Activated naive CD8-positive, alpha-beta T cell treated with anti-CD3 and anti-CD28 coated beads, Interleukin-2, amount 10 ng/mL, durations not matched to agents 7 days and 5 days (primary cell): ENCODE results near the gene SLC16A4. TPM values are rescaled to one million over a fixed set of nuclear protein-coding genes. Genes with fewer than 3 reads are reported as not detected.

Experiments used
- ATAC-seq: fragments of 150-1000 bp; cut with Tn5 transposase; one replicate; pipeline ENCODE4 v1.10.0; 2021; ENCODE audit warnings: low read depth, moderate library complexity
- POLR2A ChIA-PET: fragments of 350-600 bp; sonication (Branson Sonifier 250); formaldehyde crosslinking; loops from one replicate; lab custom pipeline; 2021; ENCODE audit warnings: antibody characterized with exemption; lab: Charles Lee
- DNase-seq: peaks from one replicate; pipeline ENCODE4 v3.0.0; 2021
- H3K27ac Mint-ChIP-seq: one replicate; pipeline ENCODE4 v1.8.0; 2022; ENCODE audit warnings: mild to moderate bottlenecking, mixed read lengths
- H3K27me3 Mint-ChIP-seq: one replicate; pipeline ENCODE4 v1.8.0; 2022; ENCODE audit warnings: mild to moderate bottlenecking, moderate library complexity, mixed read lengths
- H3K36me3 Mint-ChIP-seq: one replicate; pipeline ENCODE4 v1.8.0; 2021; ENCODE audit warnings: mild to moderate bottlenecking, mixed read lengths
- H3K4me1 Mint-ChIP-seq: one replicate; pipeline ENCODE4 v1.8.0; 2021; ENCODE audit warnings: mixed read lengths
- H3K4me3 Mint-ChIP-seq: one replicate; pipeline ENCODE4 v1.8.0; 2022; ENCODE audit warnings: mild to moderate bottlenecking, moderate library complexity, mixed read lengths
- H3K9me3 Mint-ChIP-seq: one replicate; pipeline ENCODE4 v1.8.0; 2021; ENCODE audit warnings: mixed read lengths
- total RNA-seq, 2 experiments: library from RNA; stranded (reverse); gene quantifications; one replicate each; pipeline ENCODE4 v1.2.3, GENCODE V29; 2021

The SLC16A4 gene
- total RNA-seq, 2 experiments from 2014 or later: 0.23 to 0.33 TPM

- Mint-ChIP-seq H3K4me3 (no peak overlapping the region), H3K27me3 (no peaks in the 10 kb centered on the region), H3K36me3 (peaks cover 29% of the 10 kb centered on the region), H3K27ac (no peak overlapping the region), H3K9me3 (no peaks in the 10 kb centered on the region), H3K4me1 (peaks cover 5% of the 10 kb centered on the region)
- ATAC-seq (no peak), DNase-seq (no peak)
- POLR2A ChIA-PET: no interaction called here
These were observed 15.3 kb downstream of the SLC16A4 start for GRCh38 chr1:110375490-110375889.

GRCh38 chr1:110370827-110371226, 20.0 kb downstream of the SLC16A4 start:
- Mint-ChIP-seq H3K36me3 (peaks cover 8% of the 10 kb centered on the region), H3K9me3 (no peaks in the 10 kb centered on the region), H3K4me3 (no peak overlapping the region), H3K27me3 (no peaks in the 10 kb centered on the region), H3K27ac (no peak overlapping the region), H3K4me1 (peaks cover 8% of the 10 kb centered on the region)
- POLR2A ChIA-PET: no interaction called here
- DNase-seq: no peak
- ATAC-seq: no peak

GRCh38 chr1:110364221-110364620, 26.6 kb downstream of the SLC16A4 start:
- DNase-seq (no peak), ATAC-seq (no peak)
- POLR2A ChIA-PET: no interaction called here
- Mint-ChIP-seq H3K4me1 (peaks cover 5% of the 10 kb centered on the region), H3K27me3 (no peaks in the 10 kb centered on the region), H3K36me3 (peaks cover 21% of the 10 kb centered on the region), H3K27ac (no peak overlapping the region), H3K9me3 (no peaks in the 10 kb centered on the region), H3K4me3 (no peak overlapping the region)

GRCh38 chr1:110361856-110362255, 29.0 kb downstream of the SLC16A4 start:
- Mint-ChIP-seq H3K27ac (no peak overlapping the region), H3K4me1 (peaks cover 8% of the 10 kb centered on the region), H3K4me3 (no peak overlapping the region), H3K36me3 (peaks cover 26% of the 10 kb centered on the region), H3K9me3 (no peaks in the 10 kb centered on the region), H3K27me3 (no peaks in the 10 kb centered on the region)
- ATAC-seq: no peak
- no peak for DNase-seq
- POLR2A ChIA-PET: no interaction called here

- H3K4me3 Mint-ChIP-seq: no peak overlapping the region
- DNase-seq (no peak), ATAC-seq (no peak)
- H3K9me3 Mint-ChIP-seq: no peaks in the 10 kb centered on the region
- peaks cover 34% of the 10 kb centered on the region for H3K36me3 Mint-ChIP-seq
- peaks cover 14% of the 10 kb centered on the region for H3K4me1 Mint-ChIP-seq
- H3K27ac Mint-ChIP-seq: no peak overlapping the region
- no peaks in the 10 kb centered on the region for H3K27me3 Mint-ChIP-seq
- POLR2A ChIA-PET: no interaction called here
These were observed 30.4 kb downstream of the SLC16A4 start for GRCh38 chr1:110360431-110360830.

GRCh38 chr1:110356379-110356778, 34.4 kb downstream of the SLC16A4 start:
- no peak overlapping the region for H3K27ac Mint-ChIP-seq
- H3K4me1 Mint-ChIP-seq: peaks cover 22% of the 10 kb centered on the region
- ATAC-seq: no peak

GRCh38 chr1:110355321-110355720, 35.5 kb downstream of the SLC16A4 start:
- Mint-ChIP-seq H3K4me1 (peaks cover 28% of the 10 kb centered on the region), H3K27me3 (no peaks in the 10 kb centered on the region), H3K27ac (no peak overlapping the region), H3K9me3 (no peaks in the 10 kb centered on the region), H3K4me3 (no peak overlapping the region), H3K36me3 (peaks cover 25% of the 10 kb centered on the region)
- no peak for ATAC-seq
- DNase-seq: no peak
- POLR2A ChIA-PET: no interaction called here

More at GRCh38 chr1:110356379-110356778, 34.4 kb downstream of the SLC16A4 start:
- no peak overlapping the region for H3K4me3 Mint-ChIP-seq
- POLR2A ChIA-PET: interaction anchor here (0.8 kb wide), 1 partner anchor 11 kb away, joined by 3 read pairs; no protein-coding TSS in a partner anchor
- H3K27me3 Mint-ChIP-seq: no peaks in the 10 kb centered on the region
- DNase-seq: no peak
- H3K9me3 Mint-ChIP-seq: no peaks in the 10 kb centered on the region
- peaks cover 29% of the 10 kb centered on the region for H3K36me3 Mint-ChIP-seq

- H3K9me3 Mint-ChIP-seq: no peaks in the 10 kb centered on the region
- POLR2A ChIA-PET: interaction anchor here (4.8 kb wide), 1 partner anchor 12 kb away, joined by 41 read pairs; the partner anchor contains the start of gene RBM15
- peaks cover 56% of the 10 kb centered on the region for H3K4me1 Mint-ChIP-seq
- peak; percentile 48 for ATAC-seq
- no peak overlapping the region for H3K27ac Mint-ChIP-seq
- no peaks in the 10 kb centered on the region for H3K27me3 Mint-ChIP-seq
- H3K4me3 Mint-ChIP-seq: peak overlapping the region; percentile 1
- DNase-seq: no peak
- H3K36me3 Mint-ChIP-seq: peaks cover 30% of the 10 kb centered on the region
These were observed 40.5 kb downstream of the SLC16A4 start for GRCh38 chr1:110350360-110350759.

- DNase-seq (no peak), ATAC-seq (no peak)
- Mint-ChIP-seq H3K4me3 (peak overlapping the region; percentile 36), H3K4me1 (peaks cover 61% of the 10 kb centered on the region), H3K36me3 (peaks cover 31% of the 10 kb centered on the region), H3K27me3 (no peaks in the 10 kb centered on the region), H3K9me3 (no peaks in the 10 kb centered on the region), H3K27ac (no peak overlapping the region)
- POLR2A ChIA-PET: interaction anchor here (4.8 kb wide), 1 partner anchor 10 kb away, joined by 41 read pairs; the partner anchor contains the start of gene RBM15
These were observed 42.1 kb downstream of the SLC16A4 start for GRCh38 chr1:110348771-110349170.

GRCh38 chr1:110348050-110348449, 42.8 kb downstream of the SLC16A4 start:
- H3K9me3 Mint-ChIP-seq: no peaks in the 10 kb centered on the region
- H3K4me1 Mint-ChIP-seq: peaks cover 63% of the 10 kb centered on the region
- no peaks in the 10 kb centered on the region for H3K27me3 Mint-ChIP-seq
- POLR2A ChIA-PET: interaction anchor here (4.8 kb wide), 1 partner anchor 9 kb away, joined by 41 read pairs; the partner anchor contains the start of gene RBM15
- H3K27ac Mint-ChIP-seq: no peak overlapping the region
- H3K4me3 Mint-ChIP-seq: peak overlapping the region; percentile 20
- ATAC-seq (no peak), DNase-seq (no peak)
- peaks cover 36% of the 10 kb centered on the region for H3K36me3 Mint-ChIP-seq

GRCh38 chr1:110347182-110347893, 43.5 kb downstream of the SLC16A4 start:
- Mint-ChIP-seq H3K27me3 (no peaks in the 10 kb centered on the region), H3K9me3 (no peaks in the 10 kb centered on the region), H3K4me1 (peaks cover 67% of the 10 kb centered on the region), H3K36me3 (peaks cover 40% of the 10 kb centered on the region), H3K27ac (peak overlapping the region; percentile 22), H3K4me3 (peak overlapping the region; percentile 22)
- no peak for DNase-seq
- POLR2A ChIA-PET: interaction anchor here (4.8 kb wide), 1 partner anchor 8 kb away, joined by 41 read pairs; the partner anchor contains the start of gene RBM15
- ATAC-seq: no peak

GRCh38 chr1:110346690-110347089, 44.1 kb downstream of the SLC16A4 start:
- ATAC-seq (no peak), DNase-seq (no peak)
- no peak overlapping the region for H3K27ac Mint-ChIP-seq
- H3K4me3 Mint-ChIP-seq: no peak overlapping the region
- H3K4me1 Mint-ChIP-seq: peaks cover 71% of the 10 kb centered on the region
- no peaks in the 10 kb centered on the region for H3K9me3 Mint-ChIP-seq
- POLR2A ChIA-PET: no interaction called here
- H3K27me3 Mint-ChIP-seq: no peaks in the 10 kb centered on the region
- peaks cover 46% of the 10 kb centered on the region for H3K36me3 Mint-ChIP-seq

GRCh38 chr1:110345480-110345879, 45.3 kb downstream of the SLC16A4 start:
- Mint-ChIP-seq H3K4me3 (peak overlapping the region; percentile 62), H3K9me3 (no peaks in the 10 kb centered on the region), H3K4me1 (peaks cover 76% of the 10 kb centered on the region), H3K27me3 (no peaks in the 10 kb centered on the region), H3K27ac (no peak overlapping the region), H3K36me3 (peaks cover 53% of the 10 kb centered on the region)
- POLR2A ChIA-PET: interaction anchor here (0.9 kb wide), 1 partner anchor 11 kb away, joined by 3 read pairs; no protein-coding TSS in a partner anchor
- DNase-seq: no peak
- peak; percentile 53 for ATAC-seq

- Mint-ChIP-seq H3K27me3 (no peaks in the 10 kb centered on the region), H3K4me3 (no peak overlapping the region), H3K27ac (peak overlapping the region; percentile 68), H3K36me3 (peaks cover 55% of the 10 kb centered on the region), H3K4me1 (peaks cover 68% of the 10 kb centered on the region), H3K9me3 (no peaks in the 10 kb centered on the region)
- POLR2A ChIA-PET: no interaction called here
- no peak for DNase-seq
- ATAC-seq: no peak
These were observed 46.7 kb downstream of the SLC16A4 start for GRCh38 chr1:110344152-110344551.
